Tibial artery (tissue), 4 donors: Measurements from ENCODE around the gene ZDHHC11.
"Not testable (repeated sequence)": the region's sequence is repeated elsewhere in the genome, so short reads cannot be mapped to it uniquely, and the experiment has no call there.

Experiments
- DNase-seq, 2 donors: peaks; one replicate each; pipeline ENCODE4 v3.0.0-alpha.2; 2019
- H3K27ac ChIP-seq, 2 donors: fragments of 200-600 bp; sonication (generic) in 1 of 2; 1 replicate in 1 of 2; 2 replicates in 1 of 2; pipeline ENCODE4 v1.5.1; 2018 to 2019; ENCODE audit warnings: mild to moderate bottlenecking in 1 of 2
- H3K27me3 ChIP-seq, 2 donors: fragments of 200-600 bp; sonication (generic) in 1 of 2; one replicate each; pipeline versions ENCODE4 v1.5.1 to v1.6.0; 2016 to 2019
- H3K36me3 ChIP-seq, 3 donors: fragments of 200-600 bp; sonication (generic) in 2 of 3; one replicate each; pipeline ENCODE4 v1.5.1; 2016 to 2019; ENCODE audit warnings: mild to moderate bottlenecking in 2 of 3
- H3K4me1 ChIP-seq, 4 donors: fragments of 200-600 bp; sonication (generic) in 2 of 4; 1 replicate in 3 of 4; 2 replicates in 1 of 4; pipeline ENCODE4 v1.5.1; 2016 to 2019
- H3K4me3 ChIP-seq, 2 donors: fragments of 200-600 bp; sonication (generic) in 1 of 2; 1 replicate in 1 of 2; 2 replicates in 1 of 2; pipeline ENCODE4 v1.5.1; 2018 to 2019; ENCODE audit warnings: mild to moderate bottlenecking in 2 of 2
- H3K9me3 ChIP-seq, 3 donors: fragments of 200-600 bp; sonication (generic) in 1 of 3; one replicate each; pipeline ENCODE4 v1.5.1; 2016 to 2019
- CTCF ChIP-seq, 2 experiments: fragments of 200-600 bp in 1 of 2; fragments of 450-650 bp in 1 of 2; IDR thresholded peaks; one replicate each; pipeline ENCODE4 v1.5.1; 2017 to 2019; ENCODE audit warnings: antibody characterized with exemption in 2 of 2, mild to moderate bottlenecking in 1 of 2, moderate library complexity in 1 of 2
- intact Hi-C: fragments of 100-400 bp; cut with DNase I; formaldehyde crosslinking; loops from one replicate; pipeline ENCODE4 v1.15.0; 2023; ENCODE audit warnings: low total_unique reads

The ZDHHC11 gene

GRCh38 chr5:758698-759053, 92.1 kb downstream of the ZDHHC11 start:
- intact Hi-C loops, result no loop called here
- no peak for DNase-seq
- Histone ChIP-seq H3K27ac (no peak overlapping the region), H3K4me1 (peaks cover 0 to 25% (median 8%) of the 10 kb centered on the region in 4 donors), H3K36me3 (peaks cover 0 to 5% (median 0%) of the 10 kb centered on the region in 3 donors), H3K9me3 (no peaks in the 10 kb centered on the region), H3K4me3 (no peak overlapping the region), H3K27me3 (no peaks in the 10 kb centered on the region)
- no peak for TF ChIP-seq CTCF (IDR thresholded peaks at IDR 0.05)

DNA sequence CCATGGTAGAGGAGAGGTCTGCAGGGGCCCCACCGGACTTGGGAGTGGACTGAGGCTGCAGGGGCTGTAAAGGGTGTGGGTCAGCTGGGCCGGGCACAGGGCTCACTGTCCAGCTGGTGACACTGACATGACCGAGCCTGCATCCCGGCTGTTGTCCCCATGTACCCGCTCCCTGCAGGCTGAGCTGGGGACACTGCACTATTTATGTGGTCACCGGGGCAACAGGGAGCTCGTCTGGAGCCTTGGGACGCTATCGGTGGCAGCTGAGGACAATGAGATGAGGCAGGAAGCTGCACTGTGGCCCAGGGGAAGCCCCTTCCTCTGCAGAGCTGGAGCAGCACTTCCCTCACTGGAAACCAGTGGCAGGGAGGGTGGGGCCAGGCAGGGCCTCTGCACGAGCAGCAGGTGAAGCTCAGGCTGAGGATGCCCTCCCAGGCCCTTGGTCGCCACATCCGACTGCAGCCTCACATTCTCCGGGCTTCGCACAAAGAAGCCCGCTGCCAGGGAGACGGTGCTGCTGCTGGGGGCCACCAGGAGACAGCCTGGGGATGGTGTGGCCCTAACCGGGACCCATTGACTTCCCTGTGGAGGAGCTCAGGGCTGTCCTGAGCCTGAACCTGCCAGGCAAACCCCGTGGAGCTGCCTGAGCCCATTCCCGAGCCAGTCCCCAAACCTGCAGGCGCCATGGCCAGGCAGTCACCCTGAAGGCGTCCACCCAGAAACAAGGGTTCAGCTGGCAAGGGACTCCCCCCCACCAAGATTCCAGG, 92.7 kb downstream of the ZDHHC11 start:
- Histone ChIP-seq H3K4me3 (no peak overlapping the region), H3K27me3 (no peaks in the 10 kb centered on the region), H3K27ac (no peak overlapping the region), H3K36me3 (peaks cover 0 to 5% (median 0%) of the 10 kb centered on the region in 3 donors), H3K4me1 (peaks cover 0 to 25% (median 8%) of the 10 kb centered on the region in 4 donors), H3K9me3 (no peaks in the 10 kb centered on the region)
- TF ChIP-seq CTCF (IDR thresholded peaks at IDR 0.05), result no peak
- no peak for DNase-seq
- intact Hi-C loops, result no loop called here

- DNase-seq, result peak in 1 of 2 donors; percentile 66
- Histone ChIP-seq H3K36me3 (peaks cover 0 to 5% (median 0%) of the 10 kb centered on the region in 3 donors), H3K4me3 (no peak overlapping the region), H3K27me3 (no peaks in the 10 kb centered on the region), H3K27ac (no peak overlapping the region), H3K9me3 (no peaks in the 10 kb centered on the region), H3K4me1 (peaks cover 0 to 25% (median 8%) of the 10 kb centered on the region in 4 donors)
- TF ChIP-seq CTCF (IDR thresholded peaks at IDR 0.05), result no peak
- intact Hi-C loops, result no loop called here
Measured at GRCh38 chr5:757346-757930, 93.3 kb downstream of the ZDHHC11 start.

DNA sequence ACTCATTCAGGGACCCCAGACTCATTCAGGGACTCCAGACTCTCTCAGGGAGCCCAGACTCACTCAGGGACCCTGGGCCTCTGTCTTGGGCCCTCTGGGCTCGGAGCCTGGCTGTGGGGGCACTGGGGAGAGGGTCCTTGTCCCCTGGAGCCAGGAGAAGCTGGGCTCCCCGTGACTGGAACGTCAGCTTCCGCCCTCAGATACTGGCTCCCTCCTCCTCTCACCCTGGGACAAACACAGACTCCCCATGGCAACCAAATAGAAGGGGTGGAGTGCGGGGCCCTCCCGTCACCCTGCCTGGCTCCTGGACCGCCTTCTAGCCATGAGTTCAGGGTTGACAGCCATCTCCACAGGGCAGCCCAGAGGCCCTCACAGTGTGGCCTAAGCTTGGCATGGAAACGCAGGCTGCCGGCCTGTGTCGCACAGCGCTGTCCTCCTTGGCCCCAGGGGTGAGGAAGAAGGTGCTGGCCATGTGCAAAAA, 93.9 kb downstream of the ZDHHC11 start:
- intact Hi-C loops, result no loop called here
- Histone ChIP-seq H3K4me1 (peaks cover 0 to 25% (median 8%) of the 10 kb centered on the region in 4 donors), H3K9me3 (no peaks in the 10 kb centered on the region), H3K27ac (no peak overlapping the region), H3K36me3 (peaks cover 0 to 5% (median 0%) of the 10 kb centered on the region in 3 donors), H3K4me3 (no peak overlapping the region), H3K27me3 (no peaks in the 10 kb centered on the region)
- no peak for TF ChIP-seq CTCF (IDR thresholded peaks at IDR 0.05)
- DNase-seq, result no peak

- intact Hi-C loops, result no loop called here
- Histone ChIP-seq H3K4me1 (peaks cover 0 to 25% (median 8%) of the 10 kb centered on the region in 4 donors), H3K27ac (no peak overlapping the region), H3K4me3 (no peak overlapping the region), H3K36me3 (peaks cover 0 to 5% (median 0%) of the 10 kb centered on the region in 3 donors), H3K9me3 (no peaks in the 10 kb centered on the region), H3K27me3 (no peaks in the 10 kb centered on the region)
- TF ChIP-seq CTCF (IDR thresholded peaks at IDR 0.05), result no peak
- peak in 1 of 2 donors; percentile 65 for DNase-seq
Measured at GRCh38 chr5:756171-756570, 94.6 kb downstream of the ZDHHC11 start.

- DNase-seq, H3K27me3 ChIP-seq, H3K36me3 ChIP-seq, H3K4me3 ChIP-seq, H3K9me3 ChIP-seq, H3K27ac ChIP-seq, intact Hi-C loops: not testable (repeated sequence)
- H3K4me1 ChIP-seq, result peaks cover 0 to 21% (median 8%) of the 10 kb centered on the region in 4 donors
Measured at GRCh38 chr5:754143-754632, 96.6 kb downstream of the ZDHHC11 start.

DNA sequence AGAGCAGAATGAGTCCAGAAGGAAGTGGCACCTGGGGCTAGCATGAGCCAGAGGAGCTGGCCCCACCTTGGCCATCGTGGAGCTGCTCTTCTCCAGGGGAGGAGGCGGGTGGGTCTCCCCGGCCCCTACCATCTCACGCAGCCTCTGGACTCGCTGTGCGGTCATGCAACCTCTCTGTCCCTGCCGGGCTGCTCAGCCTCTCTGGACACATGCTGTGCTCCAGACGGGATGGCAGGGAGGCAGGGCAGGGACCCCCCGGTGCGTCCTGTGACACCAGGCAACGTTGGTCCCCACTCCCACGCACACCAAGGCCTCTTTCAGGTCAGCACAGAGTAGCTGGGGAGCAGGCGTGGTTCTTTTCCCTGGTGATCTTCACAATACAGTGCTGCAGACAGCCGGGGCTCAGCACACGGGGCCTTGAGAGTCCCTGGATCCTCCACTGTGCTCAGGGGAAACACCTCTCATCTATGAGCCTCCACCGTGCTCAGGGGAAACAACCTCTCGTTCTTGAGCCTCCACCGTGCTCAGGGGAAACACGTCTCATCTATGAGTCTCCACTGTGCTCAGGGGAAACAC, 97.1 kb downstream of the ZDHHC11 start:
- DNase-seq, intact Hi-C loops: not testable (repeated sequence)

DNA sequence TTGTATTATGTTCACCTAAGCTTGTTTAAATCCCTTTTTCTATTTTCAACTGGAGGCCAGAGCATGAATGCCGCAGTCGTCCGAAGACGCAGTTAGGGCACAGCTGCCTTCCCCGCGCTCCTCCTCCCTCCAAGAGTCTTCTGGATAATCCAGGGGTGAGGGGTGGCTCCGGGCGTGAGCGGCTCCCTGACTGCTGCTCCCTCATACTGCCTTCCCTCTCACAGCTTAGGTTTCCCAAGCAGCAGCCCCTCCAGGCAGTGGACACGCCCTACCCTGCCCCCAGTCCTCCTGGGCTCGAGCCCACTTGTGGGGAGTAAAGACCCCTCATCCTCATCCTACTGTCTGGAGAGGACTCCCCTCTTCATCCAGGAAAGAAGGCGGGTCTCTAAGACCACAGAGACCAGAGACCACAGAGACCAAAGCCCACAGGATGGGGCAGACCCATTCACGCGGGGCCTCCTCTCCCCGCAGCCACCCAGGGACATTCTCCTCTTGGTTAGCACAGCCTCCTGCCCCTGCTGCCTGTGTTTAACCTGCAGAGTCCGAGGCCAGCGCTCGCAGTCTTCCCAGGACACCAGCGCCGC, 98.2 kb downstream of the ZDHHC11 start:
- H3K27ac ChIP-seq, DNase-seq, H3K4me3 ChIP-seq, H3K9me3 ChIP-seq, H3K4me1 ChIP-seq, H3K27me3 ChIP-seq, intact Hi-C loops: not testable (repeated sequence)
- peaks cover 0 to 14% (median 0%) of the 10 kb centered on the region in 3 donors for H3K36me3 ChIP-seq

More for the DNA sequence above, 97.1 kb downstream of the ZDHHC11 start:
- H3K4me3 ChIP-seq, H3K27me3 ChIP-seq, H3K36me3 ChIP-seq, H3K27ac ChIP-seq, H3K9me3 ChIP-seq: not testable (repeated sequence)
- peaks cover 0 to 18% (median 8%) of the 10 kb centered on the region in 4 donors for H3K4me1 ChIP-seq
